DMS79 treated with DMSO at 0.1 percent for 48 hours (cell line): ENCODE data around the gene COL12A1.

Source experiments
- DNase-seq: peaks from one replicate; lab custom pipeline; 2025; lab: John Stamatoyannopoulos, UW

Gene COL12A1

GRCh38 chr6:75142721-75143120 is 63.1 kb downstream of the COL12A1 start:
- no peak for DNase-seq

GRCh38 chr6:75135876-75136275 is 70.0 kb downstream of the COL12A1 start:
- DNase-seq = no peak

- DNase-seq = no peak
Observed at GRCh38 chr6:75135450-75135849, 70.4 kb downstream of the COL12A1 start.

- DNase-seq = no peak
Observed at GRCh38 chr6:75130784-75131183, 75.1 kb downstream of the COL12A1 start.

GRCh38 chr6:75128878-75129570 is 76.8 kb downstream of the COL12A1 start:
- DNase-seq = no peak

- DNase-seq = no peak
Observed at GRCh38 chr6:75126518-75126917, 79.3 kb downstream of the COL12A1 start.

GRCh38 chr6:75124983-75125382 is 80.9 kb downstream of the COL12A1 start:
- DNase-seq = no peak

GRCh38 chr6:75124085-75124484 is 81.8 kb downstream of the COL12A1 start:
- DNase-seq = no peak

- DNase-seq = no peak
Observed at GRCh38 chr6:75118925-75119515, 86.8 kb downstream of the COL12A1 start.

GRCh38 chr6:75117701-75118100 is 88.2 kb downstream of the COL12A1 start:
- DNase-seq = no peak

- no peak for DNase-seq
Observed at GRCh38 chr6:75116946-75117345, 88.9 kb downstream of the COL12A1 start.

- DNase-seq = no peak
Observed at GRCh38 chr6:75115481-75115880, 90.4 kb downstream of the COL12A1 start.

GRCh38 chr6:75114806-75115205 is 91.0 kb downstream of the COL12A1 start:
- DNase-seq = no peak

- DNase-seq = no peak
Observed at GRCh38 chr6:75114195-75114594, 91.7 kb downstream of the COL12A1 start.

- DNase-seq = no peak
Observed at GRCh38 chr6:75113446-75113845, 92.4 kb downstream of the COL12A1 start.

GRCh38 chr6:75109765-75110164 is 96.1 kb downstream of the COL12A1 start:
- DNase-seq = no peak

- DNase-seq = no peak
Observed at GRCh38 chr6:75109022-75109421, 96.8 kb downstream of the COL12A1 start.

- no peak for DNase-seq
Observed at GRCh38 chr6:75108333-75108974, 97.4 kb downstream of the COL12A1 start.

- DNase-seq = no peak
Observed at GRCh38 chr6:75107913-75108312, 97.9 kb downstream of the COL12A1 start.

- DNase-seq = no peak
Observed at GRCh38 chr6:75106426-75106825, 99.4 kb downstream of the COL12A1 start.

- DNase-seq = no peak
Observed at GRCh38 chr6:75103431-75103830, 102.4 kb downstream of the COL12A1 start.

- no peak for DNase-seq
Observed at GRCh38 chr6:75102301-75102700, 103.6 kb downstream of the COL12A1 start.

GRCh38 chr6:75101896-75102295 is 104.0 kb downstream of the COL12A1 start:
- no peak for DNase-seq
